HG03095 (cell line): ENCODE data around the gene ALDOA.
A peak's percentile ranks its signal among the peaks of the same experiment; 100 is the strongest.

Experiments
- ATAC-seq: cut with Tn5 transposase; IDR thresholded peaks from one replicate; pipeline ENCODE4 v1.9.1; 2021; ENCODE audit warnings: moderate library complexity; ENCODE audit not compliant: unreplicated experiment

ALDOA gene

DNA sequence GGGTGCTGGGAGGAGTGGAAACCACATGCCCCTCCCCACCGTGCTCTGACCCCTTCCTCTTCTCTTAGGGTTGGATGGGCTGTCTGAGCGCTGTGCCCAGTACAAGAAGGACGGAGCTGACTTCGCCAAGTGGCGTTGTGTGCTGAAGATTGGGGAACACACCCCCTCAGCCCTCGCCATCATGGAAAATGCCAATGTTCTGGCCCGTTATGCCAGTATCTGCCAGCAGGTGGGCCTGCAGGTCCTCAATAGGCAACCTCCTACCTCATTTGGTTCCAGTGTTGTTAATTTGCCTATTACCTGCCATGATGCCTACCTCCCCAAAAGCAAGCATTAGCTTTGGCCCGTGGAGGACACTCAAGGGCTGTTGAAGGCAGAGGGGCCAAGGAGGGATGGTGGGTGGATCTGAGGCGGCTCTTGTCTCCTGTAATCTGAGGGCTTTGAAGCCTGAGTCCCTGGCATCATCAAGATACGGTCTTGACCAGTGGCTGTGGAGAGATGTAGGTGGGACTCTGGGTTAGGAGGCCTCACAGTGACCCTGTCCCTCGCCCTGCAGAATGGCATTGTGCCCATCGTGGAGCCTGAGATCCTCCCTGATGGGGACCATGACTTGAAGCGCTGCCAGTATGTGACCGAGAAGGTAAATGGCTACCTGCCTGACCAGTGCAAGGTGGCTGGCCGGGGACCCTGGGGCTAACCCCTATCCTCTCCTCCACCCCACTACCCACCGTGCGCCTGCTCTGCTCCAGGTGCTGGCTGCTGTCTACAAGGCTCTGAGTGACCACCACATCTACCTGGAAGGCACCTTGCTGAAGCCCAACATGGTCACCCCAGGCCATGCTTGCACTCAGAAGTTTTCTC is 3.4 kb downstream of the ALDOA start:
- ATAC-seq: no peak

DNA sequence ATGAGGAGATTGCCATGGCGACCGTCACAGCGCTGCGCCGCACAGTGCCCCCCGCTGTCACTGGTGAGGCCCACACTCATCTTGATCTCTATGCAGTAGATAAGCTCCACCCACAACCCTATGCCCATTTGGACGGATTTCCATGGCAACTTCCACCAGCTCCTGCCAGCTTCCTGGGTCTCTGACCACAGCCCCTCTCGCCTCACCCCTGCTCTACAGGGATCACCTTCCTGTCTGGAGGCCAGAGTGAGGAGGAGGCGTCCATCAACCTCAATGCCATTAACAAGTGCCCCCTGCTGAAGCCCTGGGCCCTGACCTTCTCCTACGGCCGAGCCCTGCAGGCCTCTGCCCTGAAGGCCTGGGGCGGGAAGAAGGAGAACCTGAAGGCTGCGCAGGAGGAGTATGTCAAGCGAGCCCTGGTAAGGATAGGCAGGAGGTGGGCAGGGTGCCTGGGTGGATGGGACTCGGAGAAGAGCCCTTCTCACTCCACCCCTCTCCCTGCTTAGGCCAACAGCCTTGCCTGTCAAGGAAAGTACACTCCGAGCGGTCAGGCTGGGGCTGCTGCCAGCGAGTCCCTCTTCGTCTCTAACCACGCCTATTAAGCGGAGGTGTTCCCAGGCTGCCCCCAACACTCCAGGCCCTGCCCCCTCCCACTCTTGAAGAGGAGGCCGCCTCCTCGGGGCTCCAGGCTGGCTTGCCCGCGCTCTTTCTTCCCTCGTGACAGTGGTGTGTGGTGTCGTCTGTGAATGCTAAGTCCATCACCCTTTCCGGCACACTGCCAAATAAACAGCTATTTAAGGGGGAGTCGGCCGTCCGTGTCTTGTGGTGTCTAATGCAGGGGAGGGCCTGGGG is 4.3 kb downstream of the ALDOA start:
- no peak for ATAC-seq

DNA sequence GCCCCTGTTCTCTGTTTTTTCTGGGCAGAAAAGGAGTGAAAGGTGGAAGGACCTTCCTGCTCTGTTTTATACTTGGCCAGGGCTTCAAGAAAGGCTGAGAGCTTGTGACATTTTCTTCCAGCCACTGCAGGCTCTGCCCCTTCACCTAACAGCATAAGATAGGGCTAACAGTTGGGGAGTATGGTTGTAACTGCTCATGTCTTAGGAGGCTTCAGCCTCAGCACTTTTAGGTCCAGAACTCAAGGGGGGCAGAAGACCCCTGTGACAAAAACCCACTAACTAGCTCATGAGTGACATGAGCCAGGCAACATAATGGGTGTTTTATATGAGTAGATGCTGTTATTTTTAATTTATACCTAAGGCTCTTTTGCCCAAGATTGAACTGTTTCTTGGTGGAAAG is 4.9 kb downstream of the ALDOA start:
- no peak for ATAC-seq

DNA sequence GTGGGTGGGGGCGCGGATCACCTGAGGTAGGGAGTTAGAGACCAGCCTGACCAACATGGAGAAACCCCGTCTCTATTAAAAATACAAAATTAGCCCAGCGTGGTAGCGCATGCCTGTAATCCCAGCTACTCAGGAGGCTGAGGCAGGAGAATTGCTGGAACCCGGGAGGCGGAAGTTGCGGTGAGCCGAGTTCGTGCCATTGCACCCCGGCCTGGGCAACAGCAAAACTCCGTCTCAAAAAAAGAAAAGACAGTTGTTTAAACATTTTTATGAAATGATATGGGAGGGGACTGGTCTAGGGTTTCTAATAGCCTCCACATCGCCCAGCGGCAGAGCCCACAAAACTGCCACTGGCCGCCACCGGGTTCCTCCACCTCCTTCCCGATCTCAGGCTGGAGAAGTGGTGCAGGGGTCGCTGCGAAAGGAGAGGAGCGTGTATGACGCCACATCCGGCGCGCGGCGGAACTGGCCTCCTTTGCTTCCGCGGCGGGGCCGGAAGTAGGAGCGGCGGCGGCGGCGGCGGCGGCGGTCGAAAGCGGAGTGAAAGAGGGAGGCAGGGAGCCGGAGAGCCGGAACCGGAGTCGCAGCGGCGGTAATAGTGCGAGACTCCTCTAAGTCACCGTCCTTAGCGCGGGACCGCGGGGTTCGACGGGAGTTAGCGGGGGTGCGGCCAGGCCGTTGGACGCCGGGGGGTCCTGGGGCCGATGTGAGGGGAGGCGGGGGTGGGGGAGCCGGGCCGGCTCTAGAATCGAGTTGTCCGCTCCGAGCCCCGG is 10.1 kb downstream of the ALDOA start, which contains the start of gene PPP4C:
Gene PPP4C, plus strand, starts transcription at position 492 of the 773 bp plus-strand sequence. CDS start 384 bp downstream, outside the sequence.
- peak; percentile 75 for ATAC-seq

DNA sequence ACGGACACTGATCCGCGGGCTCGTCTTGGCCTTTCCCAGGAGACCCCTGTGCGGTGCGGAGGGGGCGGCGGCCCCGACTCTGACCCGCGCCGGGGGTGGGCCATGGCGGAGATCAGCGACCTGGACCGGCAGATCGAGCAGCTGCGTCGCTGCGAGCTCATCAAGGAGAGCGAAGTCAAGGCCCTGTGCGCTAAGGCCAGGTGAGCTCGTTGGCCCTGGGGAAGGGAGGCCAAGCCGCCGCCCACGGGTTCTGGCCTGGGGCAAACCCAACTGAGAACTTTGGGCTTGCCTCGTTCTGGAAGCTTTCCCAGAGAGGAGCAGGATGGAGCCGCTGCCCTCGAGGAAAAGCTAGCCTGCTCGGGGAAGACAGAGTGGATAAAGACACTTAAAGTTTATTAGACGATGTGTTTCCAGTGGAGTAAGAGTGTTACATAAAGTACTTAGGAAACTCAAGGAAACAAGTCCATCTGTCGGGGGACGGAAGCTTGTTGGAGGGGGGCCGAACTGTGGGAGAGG is 10.8 kb downstream of the ALDOA start:
- ATAC-seq: peak; percentile 16

DNA sequence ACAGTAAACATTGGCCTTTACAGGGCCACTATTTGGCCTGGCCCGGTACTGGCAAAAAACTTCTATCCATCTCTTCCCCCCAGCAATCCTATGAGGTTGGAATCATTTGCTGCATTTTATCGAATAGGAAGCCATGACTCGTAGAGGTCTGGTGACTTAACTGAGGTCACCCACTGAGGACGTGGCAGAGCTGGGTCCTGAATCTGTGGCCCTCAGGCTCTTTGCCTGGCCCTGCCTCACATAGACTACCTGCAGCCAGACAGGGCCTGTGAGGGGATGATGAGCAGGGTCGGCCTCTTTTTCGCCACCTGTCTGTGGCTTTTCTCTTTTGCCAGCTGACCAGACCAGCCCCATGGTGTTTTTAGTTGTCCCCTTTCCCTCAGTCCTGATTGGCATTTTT is 12.1 kb downstream of the ALDOA start:
- ATAC-seq: no peak

DNA sequence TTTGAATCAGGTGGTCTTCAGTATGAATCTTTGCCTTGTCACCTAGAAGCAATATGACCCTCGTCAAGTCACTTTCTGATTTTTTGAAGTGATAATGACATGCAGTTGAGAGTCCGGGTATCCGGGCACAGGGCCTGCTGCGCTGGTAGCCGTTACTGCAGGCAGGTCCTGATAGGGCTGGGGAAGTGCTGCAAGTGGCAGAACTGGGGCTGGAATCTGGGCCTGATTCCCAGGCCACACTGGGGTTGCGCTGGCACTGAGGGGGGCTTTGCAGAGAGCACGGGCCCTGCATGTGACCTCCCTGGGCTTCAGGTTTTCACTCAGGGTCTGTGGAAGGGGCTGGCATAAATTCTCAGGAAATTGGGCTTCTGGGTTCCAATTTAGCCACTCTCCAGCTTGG is 13.2 kb downstream of the ALDOA start:
- ATAC-seq: no peak

DNA sequence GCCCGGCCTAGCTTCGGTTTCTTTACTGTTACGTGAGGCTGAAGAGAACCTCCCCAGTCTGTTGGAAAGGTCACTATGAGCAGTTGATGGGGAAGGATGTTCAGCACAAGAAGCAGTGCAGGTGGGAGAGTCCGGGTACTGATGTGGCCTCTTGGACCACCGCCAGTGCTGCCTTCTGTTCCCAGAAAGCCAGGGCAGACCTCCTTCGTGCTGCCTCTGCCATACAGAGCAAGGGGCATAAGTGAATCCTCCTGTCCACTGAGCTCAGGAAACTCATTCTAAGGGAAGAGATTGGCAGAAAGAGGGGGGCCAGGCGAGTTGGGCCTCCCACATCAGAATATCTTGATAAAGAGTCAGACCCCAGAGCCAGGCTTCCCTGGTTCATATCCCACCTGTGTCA is 13.9 kb downstream of the ALDOA start:
- ATAC-seq: no peak

DNA sequence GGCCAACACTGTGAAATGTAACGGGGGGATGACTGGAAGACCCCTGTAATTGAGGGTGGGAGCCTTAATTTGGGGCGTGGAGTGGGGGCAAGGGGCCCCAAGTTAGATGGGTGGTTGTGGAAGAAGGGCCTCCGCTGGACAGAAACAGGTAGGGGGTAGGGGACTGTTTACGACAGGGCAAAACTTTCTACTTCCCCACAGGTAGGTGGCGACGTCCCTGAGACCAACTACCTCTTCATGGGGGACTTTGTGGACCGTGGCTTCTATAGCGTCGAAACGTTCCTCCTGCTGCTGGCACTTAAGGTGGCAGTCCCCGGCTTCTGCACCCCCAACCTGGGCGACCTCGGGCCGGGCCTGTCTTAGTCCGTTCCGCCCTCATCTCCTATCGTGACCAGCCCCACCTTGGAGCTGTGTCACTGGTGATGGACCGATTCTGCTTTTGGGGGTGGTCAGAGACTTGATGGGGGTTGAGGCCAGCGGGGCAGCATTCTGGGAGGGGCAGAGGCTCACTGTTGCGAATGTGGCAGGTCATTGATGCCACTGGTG is 17.1 kb downstream of the ALDOA start:
- no peak for ATAC-seq

DNA sequence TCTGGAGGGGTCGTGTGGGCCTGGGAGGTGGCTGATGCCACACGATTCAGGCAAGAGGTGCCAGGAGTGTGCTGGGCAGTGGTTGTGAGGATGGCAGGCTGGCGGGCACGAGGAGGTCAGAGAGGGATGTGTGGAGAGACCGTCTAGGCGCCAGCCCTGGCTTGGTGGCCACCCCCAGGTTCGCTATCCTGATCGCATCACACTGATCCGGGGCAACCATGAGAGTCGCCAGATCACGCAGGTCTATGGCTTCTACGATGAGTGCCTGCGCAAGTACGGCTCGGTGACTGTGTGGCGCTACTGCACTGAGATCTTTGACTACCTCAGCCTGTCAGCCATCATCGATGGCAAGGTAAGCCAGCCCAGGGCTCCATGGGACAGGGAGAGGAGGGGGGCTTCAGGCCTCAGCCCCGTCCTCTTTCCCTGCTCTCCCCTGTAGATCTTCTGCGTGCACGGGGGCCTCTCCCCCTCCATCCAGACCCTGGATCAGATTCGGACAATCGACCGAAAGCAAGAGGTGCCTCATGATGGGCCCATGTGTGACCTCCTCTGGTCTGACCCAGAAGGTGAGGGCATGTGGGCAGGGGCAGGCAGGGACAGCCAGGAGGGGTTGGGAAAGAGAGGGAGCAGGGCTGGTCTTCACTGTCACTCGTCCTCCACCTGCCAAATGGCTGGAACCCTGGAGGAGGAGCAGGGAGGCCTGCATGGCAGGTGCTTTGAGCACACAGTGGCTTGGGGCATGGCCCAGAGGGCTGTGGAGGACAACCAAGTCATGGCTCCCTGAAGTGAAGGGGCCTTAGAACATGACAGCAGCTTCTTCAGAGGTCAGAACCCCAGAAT is 17.9 kb downstream of the ALDOA start:
- no peak for ATAC-seq

DNA sequence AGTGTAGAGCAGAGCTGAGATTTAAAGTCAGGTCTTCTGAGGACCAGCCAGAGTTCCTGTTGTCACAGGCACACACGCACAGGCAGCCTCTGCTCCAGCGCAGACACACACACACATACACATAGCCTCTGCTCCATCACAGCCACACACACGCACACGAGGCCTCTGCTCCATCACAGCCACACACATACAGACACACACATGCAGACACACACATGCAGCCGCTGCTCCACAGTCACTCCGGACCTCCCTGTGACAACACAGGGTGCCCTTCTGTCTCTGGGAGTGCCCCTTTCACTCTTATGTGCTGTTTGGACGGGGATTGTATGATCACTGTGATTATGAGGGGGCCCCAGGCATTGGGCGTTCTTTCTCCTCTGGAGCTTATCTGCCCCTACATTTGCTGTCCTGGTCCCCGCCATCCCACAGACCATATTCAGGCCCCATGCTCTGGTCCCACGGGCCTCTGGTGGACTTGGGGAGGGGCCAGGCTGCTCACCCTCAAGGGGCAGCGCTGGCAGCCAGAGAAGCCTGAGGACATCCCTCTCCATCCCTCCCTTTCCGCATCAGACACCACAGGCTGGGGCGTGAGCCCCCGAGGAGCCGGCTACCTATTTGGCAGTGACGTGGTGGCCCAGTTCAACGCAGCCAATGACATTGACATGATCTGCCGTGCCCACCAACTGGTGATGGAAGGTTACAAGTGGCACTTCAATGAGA is 18.7 kb downstream of the ALDOA start:
- ATAC-seq: no peak

DNA sequence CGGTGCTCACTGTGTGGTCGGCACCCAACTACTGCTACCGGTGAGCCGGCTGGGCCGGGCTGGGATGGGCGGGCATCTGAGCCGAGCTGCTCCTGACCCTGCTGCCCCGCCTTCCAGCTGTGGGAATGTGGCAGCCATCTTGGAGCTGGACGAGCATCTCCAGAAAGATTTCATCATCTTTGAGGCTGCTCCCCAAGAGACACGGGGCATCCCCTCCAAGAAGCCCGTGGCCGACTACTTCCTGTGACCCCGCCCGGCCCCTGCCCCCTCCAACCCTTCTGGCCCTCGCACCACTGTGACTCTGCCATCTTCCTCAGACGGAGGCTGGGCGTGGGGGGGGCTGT is 19.2 kb downstream of the ALDOA start:
- no peak for ATAC-seq

DNA sequence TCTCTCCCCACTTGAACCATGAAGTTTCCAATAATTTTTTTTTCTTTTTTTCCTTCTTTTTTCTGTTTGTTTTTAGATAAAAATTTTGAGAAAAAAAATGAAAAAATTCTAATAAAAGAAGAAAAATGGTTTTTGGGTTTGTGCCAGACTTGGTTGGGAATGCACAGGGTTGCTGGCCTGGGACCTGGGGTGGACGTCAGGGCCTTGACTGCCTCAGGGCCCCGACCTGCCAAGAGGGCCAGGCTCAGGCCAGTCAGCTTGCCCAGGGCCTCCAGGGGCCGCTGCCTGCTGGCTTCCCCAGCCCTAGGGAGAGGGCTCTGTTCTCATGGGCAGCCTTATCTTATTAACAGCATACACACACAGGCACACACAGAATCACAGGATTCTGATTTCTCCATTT is 19.7 kb downstream of the ALDOA start:
- no peak for ATAC-seq

DNA sequence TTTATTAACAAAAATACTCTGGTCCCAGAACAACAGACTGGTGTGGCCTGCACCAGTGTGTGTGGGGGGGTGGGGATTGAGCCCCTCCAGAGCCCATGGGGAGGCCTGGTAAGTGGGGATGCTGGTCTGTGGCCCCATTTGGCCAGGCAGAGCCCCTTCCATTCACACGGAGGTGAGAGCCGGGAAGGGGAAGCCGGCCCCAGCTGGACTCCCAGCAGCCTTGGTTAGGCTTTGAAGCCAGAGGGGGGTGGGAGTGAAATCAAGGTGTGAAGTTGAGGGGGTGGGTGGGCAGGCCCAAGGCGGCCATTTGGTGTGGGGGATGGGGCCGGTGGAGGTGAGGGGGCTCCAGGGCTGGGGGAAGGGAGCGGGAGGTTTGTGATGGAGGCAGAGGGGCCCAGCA is 20.3 kb downstream of the ALDOA start:
- no peak for ATAC-seq

DNA sequence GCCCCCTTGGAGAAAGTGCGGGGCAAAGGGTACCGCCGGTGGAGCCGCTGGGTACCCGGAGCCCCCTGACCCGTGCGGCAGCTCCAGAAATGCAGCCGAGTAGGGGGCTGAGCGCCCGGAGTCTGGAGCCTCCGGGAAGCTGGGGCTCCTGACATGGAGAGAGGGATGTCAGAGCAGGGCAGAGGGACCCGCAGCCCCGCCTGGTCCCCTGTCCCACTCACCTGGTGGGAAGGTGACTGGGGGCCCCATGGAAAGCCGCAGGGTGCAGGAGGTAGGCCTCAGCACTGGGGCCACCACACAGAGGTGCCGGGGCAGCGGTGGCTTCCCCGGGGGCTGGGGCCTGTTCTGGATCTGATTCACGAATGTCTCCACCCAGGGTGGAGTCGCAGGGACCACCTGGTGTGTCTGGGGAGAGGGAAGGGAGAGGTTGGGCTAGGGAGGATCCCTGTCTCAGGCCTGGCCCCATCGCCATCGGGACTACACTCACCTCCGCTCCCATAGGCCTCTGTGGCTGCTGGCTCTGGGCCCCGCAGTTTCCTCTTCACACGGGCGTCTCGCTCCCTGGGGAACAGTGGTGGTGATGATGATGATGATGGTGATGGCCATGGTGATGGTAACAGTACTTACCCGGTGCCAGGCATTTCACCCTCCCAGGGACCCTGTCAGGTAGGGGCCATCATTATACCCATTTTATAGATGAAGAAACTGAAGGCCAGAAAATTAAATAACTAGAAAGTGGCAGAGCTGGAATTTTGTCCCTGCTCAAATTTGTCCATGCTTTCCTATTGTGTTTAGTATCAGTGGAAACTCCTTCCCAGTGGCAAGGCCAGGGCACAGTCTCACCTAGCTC is 21.0 kb downstream of the ALDOA start:
- no peak for ATAC-seq

DNA sequence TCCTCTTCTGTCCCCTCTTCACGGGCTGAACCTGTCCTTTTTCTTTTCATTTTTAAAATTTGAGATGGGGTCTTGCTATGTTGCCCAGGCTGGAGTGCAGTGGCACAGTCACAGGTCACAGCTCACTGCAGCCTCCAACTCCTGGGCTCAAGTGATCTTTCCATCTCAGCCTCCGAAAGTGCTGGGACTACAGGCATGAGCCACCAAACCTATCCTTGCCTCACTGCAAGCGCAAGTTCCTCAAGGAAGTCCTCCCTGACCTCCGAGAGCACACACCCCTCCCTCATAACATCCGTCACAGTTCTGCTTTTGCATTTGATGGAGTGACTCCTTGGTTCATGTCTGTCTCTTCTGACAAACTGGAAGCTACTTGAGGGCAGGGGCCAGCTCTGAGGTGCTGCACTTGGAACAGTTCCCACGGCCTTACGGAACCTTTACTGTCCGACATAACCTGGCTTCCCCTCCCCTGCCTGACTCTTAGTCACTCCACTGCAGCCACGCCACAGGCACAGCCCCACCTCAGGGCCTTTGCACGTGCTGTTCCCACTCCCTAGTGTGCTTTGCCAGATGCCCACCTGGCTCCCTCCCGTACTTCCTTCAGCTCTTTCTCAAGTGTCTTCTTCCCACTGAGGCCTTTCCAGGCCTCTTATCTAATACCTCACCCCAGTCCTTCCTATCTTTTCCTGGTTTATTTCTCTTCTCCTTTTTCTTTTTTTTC is 21.8 kb downstream of the ALDOA start:
- ATAC-seq: no peak

DNA sequence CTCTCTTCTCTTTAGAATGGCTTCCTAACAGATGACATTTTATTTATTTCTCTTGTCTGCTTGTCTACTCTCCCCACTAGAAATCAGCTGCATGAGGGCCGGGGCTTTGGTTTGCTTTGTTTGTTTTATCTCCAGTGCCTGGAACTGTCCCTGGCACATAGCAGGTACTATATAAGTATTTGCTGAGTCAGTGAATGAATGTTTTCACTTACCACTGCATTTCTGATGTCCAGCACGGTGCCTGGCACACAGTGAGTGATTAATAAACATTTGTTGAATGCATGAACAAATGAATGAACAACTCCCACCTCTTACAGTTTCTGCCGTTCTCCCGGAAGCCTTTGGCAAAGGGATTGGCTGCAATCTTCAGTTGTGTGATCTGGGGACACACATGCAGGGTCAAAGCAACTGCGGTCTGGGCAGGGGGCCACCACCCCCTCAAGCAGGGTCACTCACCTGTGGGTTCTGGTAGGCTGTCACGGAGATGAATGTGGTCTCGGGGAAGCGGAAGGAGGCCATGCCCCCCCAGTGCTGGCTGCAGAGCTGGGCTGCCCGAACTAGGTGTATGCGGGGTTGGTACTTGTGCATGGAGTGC is 22.8 kb downstream of the ALDOA start:
- ATAC-seq: no peak
